ENCODE results near the gene AUTS2.

DNA sequence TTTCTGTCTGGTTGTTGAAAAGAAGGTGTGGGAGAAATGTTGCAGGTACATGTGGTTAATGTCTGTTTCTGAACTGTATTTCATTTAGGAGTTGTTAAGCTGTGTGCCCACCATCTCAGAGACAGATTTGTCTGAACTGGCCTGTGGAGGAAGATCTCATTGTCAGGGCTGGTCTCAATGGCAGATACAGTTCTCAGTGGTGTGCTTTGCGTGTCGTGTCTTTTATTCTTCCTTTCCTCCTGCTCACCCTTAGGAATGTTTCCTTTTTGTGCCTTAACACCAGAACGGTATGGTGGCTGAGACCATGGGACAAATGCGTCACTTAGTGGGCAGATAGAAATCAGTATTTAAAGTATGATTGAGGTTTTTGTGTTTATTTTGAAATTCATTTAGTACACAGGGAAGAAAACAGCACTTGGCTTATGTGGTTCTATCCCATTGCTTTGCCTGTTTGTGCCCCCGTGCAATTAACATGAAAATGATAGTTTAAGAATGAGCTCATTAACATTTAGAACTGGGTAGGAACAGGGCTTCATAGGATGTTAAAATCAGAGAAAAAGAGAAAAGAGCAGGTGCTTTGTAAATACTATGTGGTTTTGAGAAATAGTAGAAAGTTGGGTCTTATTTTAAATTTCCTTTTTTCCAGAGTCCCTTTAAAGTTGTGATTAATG is 112.6 kb downstream of the AUTS2 start:
- TF ChIP-seq, protein P1, sequence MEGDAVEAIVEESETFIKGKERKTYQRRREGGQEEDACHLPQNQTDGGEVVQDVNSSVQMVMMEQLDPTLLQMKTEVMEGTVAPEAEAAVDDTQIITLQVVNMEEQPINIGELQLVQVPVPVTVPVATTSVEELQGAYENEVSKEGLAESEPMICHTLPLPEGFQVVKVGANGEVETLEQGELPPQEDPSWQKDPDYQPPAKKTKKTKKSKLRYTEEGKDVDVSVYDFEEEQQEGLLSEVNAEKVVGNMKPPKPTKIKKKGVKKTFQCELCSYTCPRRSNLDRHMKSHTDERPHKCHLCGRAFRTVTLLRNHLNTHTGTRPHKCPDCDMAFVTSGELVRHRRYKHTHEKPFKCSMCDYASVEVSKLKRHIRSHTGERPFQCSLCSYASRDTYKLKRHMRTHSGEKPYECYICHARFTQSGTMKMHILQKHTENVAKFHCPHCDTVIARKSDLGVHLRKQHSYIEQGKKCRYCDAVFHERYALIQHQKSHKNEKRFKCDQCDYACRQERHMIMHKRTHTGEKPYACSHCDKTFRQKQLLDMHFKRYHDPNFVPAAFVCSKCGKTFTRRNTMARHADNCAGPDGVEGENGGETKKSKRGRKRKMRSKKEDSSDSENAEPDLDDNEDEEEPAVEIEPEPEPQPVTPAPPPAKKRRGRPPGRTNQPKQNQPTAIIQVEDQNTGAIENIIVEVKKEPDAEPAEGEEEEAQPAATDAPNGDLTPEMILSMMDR (IDR thresholded peaks at IDR 0.05; ENCODE audit: low read length) = no peak
- no peak for TF ChIP-seq EZH2 (IDR thresholded peaks at IDR 0.05; ENCODE audit: borderline replicate concordance, low read length)

Data from OCI-LY1 (cell line).